ENCODE measurements around the gene CDC25A. TPM values are rescaled to one million over a fixed set of nuclear protein-coding genes. Genes with fewer than 3 reads are reported as not detected.
"Not testable (repeated sequence)": the region's sequence is repeated elsewhere in the genome, so short reads cannot be mapped to it uniquely, and the experiment has no call there.

CDC25A gene
- total RNA-seq, 4 donors from 2014 or later = 0.45 to 1.0 (median 0.77) TPM

DNA sequence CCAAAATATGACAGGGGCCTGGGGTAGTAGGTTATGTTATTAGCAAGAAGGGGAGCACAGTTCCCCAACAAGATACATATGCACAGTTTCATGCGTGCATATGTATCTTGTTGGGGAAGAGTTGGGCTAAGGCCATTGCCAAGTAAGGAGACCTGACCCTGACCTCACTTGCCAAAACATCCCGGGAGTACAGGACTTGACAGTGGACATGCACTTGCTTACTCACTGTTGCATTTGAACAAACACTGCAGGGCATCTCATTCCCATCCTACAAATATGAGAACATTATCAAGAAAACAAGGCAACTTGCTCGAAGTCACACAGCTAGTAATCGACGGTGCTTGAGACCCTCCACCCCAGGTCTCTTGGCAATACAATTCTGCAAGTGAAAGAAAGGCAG lies 30.3 kb upstream of the CDC25A start:
- intact Hi-C loops (cut with DNase I; ENCODE audit: low total_unique reads) = loop anchor here (5.0 kb wide), 1 partner anchor 1044 kb away; no protein-coding TSS in a partner anchor
- no peak for TF ChIP-seq POLR2A (IDR thresholded peaks at IDR 0.05)
- TF ChIP-seq, protein P1, sequence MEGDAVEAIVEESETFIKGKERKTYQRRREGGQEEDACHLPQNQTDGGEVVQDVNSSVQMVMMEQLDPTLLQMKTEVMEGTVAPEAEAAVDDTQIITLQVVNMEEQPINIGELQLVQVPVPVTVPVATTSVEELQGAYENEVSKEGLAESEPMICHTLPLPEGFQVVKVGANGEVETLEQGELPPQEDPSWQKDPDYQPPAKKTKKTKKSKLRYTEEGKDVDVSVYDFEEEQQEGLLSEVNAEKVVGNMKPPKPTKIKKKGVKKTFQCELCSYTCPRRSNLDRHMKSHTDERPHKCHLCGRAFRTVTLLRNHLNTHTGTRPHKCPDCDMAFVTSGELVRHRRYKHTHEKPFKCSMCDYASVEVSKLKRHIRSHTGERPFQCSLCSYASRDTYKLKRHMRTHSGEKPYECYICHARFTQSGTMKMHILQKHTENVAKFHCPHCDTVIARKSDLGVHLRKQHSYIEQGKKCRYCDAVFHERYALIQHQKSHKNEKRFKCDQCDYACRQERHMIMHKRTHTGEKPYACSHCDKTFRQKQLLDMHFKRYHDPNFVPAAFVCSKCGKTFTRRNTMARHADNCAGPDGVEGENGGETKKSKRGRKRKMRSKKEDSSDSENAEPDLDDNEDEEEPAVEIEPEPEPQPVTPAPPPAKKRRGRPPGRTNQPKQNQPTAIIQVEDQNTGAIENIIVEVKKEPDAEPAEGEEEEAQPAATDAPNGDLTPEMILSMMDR (IDR thresholded peaks at IDR 0.05) = no peak
- H3K4me3 ChIP-seq (ENCODE audit: low read depth, poor library complexity, severe bottlenecking) = no peak overlapping the region
- DNase-seq (ENCODE audit: low spot score in 2 of 2) = no peak
- WGBS, 2 donors = 92 to 94% methylated on average over 5 of the region's 5 CpGs

DNA sequence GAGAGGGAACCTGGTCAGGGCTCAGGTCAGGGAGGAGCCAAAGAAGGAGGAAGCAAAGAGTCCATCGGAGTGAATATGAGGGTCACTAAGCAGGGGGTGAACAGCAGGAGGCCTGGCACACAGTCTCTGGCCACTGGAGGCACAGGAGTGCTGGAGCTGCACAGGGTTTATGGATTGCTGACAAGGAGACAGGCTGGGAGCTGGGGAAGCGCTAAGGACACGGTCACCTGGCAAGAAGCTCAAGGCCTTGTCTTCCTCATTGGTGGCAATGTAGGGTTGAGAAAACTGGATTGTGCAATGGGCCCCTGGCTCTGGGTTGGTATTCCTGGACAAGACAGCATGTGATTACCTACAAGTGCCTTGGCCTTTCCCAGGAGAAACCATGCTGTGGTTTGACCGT lies 29.2 kb upstream of the CDC25A start:
- no peak overlapping the region for H3K4me3 ChIP-seq (ENCODE audit: low read depth, poor library complexity, severe bottlenecking)
- no peak for DNase-seq (ENCODE audit: low spot score in 2 of 2)
- intact Hi-C loops (cut with DNase I; ENCODE audit: low total_unique reads) = loop anchor here (5.0 kb wide), 1 partner anchor 1045 kb away; no protein-coding TSS in a partner anchor
- TF ChIP-seq, protein P1 (IDR thresholded peaks at IDR 0.05) = no peak
- TF ChIP-seq POLR2A (IDR thresholded peaks at IDR 0.05) = no peak
- WGBS, 2 donors = 84 to 91% methylated on average over 4 of the region's 4 CpGs

DNA sequence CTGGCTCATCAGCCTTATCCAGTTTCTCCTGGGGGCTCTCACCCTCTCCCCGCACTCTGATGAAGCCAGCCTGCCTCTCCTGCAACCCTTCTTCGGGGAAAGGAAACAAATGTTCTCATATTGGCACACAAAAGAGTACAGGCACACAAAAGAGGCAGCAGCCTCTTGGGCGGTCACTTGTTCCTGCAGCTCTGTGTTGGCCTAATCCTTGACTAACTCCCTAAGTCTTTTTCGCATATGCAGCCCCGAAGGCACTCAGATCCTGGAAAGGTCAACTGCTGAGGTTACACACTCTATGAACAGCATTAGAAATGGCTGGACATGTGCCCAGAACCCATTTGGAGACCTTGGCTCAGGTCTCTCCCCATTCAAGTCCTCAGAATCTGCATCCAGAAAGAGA lies 27.7 kb upstream of the CDC25A start:
- WGBS, 2 donors = 50 to 69% methylated on average over 5 of the region's 5 CpGs
- H3K4me3 ChIP-seq (ENCODE audit: low read depth, poor library complexity, severe bottlenecking) = no peak overlapping the region
- DNase-seq (ENCODE audit: low spot score in 2 of 2) = no peak
- no peak for TF ChIP-seq POLR2A (IDR thresholded peaks at IDR 0.05)
- TF ChIP-seq, protein P1 (IDR thresholded peaks at IDR 0.05) = no peak
- intact Hi-C loops (cut with DNase I; ENCODE audit: low total_unique reads) = loop anchor here (5.0 kb wide), 1 partner anchor 1046 kb away; no protein-coding TSS in a partner anchor

DNA sequence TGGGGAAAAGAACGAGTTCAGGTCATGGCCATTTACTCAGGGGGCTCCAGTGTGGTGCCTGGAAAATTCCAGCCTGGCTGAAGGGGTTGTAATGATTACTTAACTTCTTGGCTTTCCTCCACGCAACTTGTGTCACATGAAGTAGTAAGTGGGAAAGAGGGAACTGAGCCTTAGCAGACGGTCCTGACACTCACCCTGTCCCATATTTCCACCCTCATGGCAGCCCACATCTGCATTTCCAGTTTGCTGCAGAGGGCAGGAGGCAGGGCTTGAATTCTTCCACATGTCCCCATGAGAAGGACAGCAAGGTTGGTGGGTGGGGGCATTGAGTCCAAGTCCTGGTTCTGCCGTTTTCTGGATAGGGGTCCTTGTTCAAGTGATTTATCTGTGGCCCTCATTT lies 27.2 kb upstream of the CDC25A start:
- H3K4me3 ChIP-seq (ENCODE audit: low read depth, poor library complexity, severe bottlenecking) = no peak overlapping the region
- TF ChIP-seq POLR2A (IDR thresholded peaks at IDR 0.05) = no peak
- TF ChIP-seq, protein P1 (IDR thresholded peaks at IDR 0.05) = no peak
- 47 to 52% methylated on average over 4 of the region's 4 CpGs for WGBS, 2 donors
- peak in 1 of 2 donors; percentile 60 for DNase-seq (ENCODE audit: low spot score in 2 of 2)
- intact Hi-C loops (cut with DNase I; ENCODE audit: low total_unique reads) = loop anchor here (5.0 kb wide), 1 partner anchor 1047 kb away; no protein-coding TSS in a partner anchor

DNA sequence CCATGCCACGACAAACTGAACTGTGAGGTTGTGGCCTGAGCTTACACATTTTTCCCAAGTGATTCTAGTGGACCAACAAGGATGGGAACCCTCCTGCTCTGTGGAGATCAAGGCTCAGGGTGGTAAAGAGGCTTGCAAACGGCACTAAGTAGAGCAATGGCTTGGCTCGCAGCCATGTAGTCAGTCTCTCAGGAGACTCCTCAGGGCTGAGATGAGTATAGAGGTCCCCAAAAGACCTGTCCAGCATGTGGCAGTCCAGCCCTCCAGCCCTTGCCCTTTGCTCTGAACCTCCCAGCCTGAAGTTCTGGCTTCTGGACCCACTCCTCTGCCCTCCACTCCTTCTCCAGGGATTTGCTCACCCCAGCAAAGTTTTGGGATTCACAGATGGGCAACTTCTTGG lies 26.8 kb upstream of the CDC25A start:
- DNase-seq (ENCODE audit: low spot score in 2 of 2) = peak; percentile 41 to 88
- no peak for TF ChIP-seq POLR2A (IDR thresholded peaks at IDR 0.05)
- TF ChIP-seq, protein P1 (IDR thresholded peaks at IDR 0.05) = no peak
- no peak overlapping the region for H3K4me3 ChIP-seq (ENCODE audit: low read depth, poor library complexity, severe bottlenecking)
- intact Hi-C loops (cut with DNase I; ENCODE audit: low total_unique reads) = loop anchor here (5.0 kb wide), 1 partner anchor 1047 kb away; no protein-coding TSS in a partner anchor
- 61 to 69% methylated on average over 3 of the region's 3 CpGs for WGBS, 2 donors

DNA sequence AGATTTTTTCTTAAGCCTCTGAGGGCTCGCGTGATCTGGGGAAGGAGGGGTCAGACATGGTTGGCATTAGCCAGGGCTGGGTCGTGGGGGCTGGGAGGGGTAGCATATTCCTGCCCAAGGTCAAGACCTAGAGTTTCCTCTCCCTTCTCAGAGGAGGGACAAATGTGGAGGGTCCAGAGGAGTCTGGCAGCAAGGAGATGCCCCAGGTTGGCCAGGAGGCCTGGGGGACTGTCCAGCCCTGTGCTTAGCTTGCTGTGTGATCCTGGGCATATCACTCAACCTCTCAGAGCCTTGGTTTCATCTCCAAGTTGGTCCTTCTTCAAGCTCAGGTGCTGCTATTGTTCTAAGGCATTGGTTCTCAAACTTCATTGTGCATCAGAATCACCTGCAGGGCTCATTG lies 26.0 kb upstream of the CDC25A start:
- TF ChIP-seq, protein P1 (IDR thresholded peaks at IDR 0.05) = no peak
- no peak for TF ChIP-seq POLR2A (IDR thresholded peaks at IDR 0.05)
- no peak overlapping the region for H3K4me3 ChIP-seq (ENCODE audit: low read depth, poor library complexity, severe bottlenecking)
- 84 to 93% methylated on average over 3 of the region's 3 CpGs for WGBS, 2 donors
- no peak for DNase-seq (ENCODE audit: low spot score in 2 of 2)
- intact Hi-C loops (cut with DNase I; ENCODE audit: low total_unique reads) = no loop called here

DNA sequence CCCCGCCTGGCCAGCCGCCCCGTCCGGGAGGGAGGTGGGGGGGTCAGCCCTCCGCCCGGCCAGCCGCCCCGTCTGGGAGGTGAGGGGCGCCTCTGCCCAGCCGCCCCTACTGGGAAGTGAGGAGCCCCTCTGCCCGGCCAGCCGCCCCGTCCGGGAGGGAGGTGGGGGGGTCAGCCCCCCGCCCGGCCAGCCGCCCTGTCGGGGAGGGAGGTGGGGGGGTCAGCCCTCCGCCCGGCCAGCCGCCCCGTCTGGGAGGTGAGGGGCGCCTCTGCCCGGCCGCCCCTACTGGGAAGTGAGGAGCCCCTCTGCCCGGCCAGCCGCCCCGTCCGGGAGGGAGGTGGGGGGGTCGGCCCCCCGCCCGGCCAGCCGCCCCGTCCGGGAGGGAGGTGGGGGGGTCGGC lies 23.6 kb upstream of the CDC25A start:
- DNase-seq (ENCODE audit: low spot score in 2 of 2); H3K4me3 ChIP-seq (ENCODE audit: low read depth, poor library complexity, severe bottlenecking); intact Hi-C loops (cut with DNase I; ENCODE audit: low total_unique reads): not testable (repeated sequence)
- 97% methylated on average over 7 of the region's 36 CpGs; no CpG with 5 or more reads in 1 of the 2 donors for WGBS, 2 donors

DNA sequence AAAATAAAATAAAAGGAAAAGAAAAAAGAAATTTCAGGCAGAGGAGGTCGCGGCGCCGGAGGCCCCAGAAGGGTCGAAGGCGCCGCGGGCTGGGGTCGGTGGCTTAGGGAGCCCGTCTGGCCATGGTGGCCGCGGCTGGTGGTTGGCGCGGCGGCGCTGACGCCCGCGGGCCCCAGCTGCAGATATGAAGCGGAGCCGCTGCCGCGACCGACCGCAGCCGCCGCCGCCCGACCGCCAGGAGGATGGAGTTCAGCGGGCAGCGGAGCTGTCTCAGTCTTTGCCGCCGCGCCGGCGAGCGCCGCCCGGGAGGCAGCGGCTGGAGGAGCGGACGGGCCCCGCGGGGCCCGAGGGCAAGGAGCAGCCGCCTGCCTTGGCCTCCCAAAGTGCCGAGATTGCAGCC lies 22.3 kb upstream of the CDC25A start:
- 88% methylated on average over 43 of the region's 48 CpGs; no CpG with 5 or more reads in 1 of the 2 donors for WGBS, 2 donors
- H3K4me3 ChIP-seq (ENCODE audit: low read depth, poor library complexity, severe bottlenecking); intact Hi-C loops (cut with DNase I; ENCODE audit: low total_unique reads); DNase-seq (ENCODE audit: low spot score in 2 of 2): not testable (repeated sequence)

All from lower leg skin (tissue), 4 donors.